Lower leg skin (tissue), 4 donors: ENCODE data around the gene ZHX3. TPM values are rescaled to one million over a fixed set of nuclear protein-coding genes. Genes with fewer than 3 reads are reported as not detected.

ENCODE experiments used
- DNase-seq, 2 donors: peaks; one replicate each; pipeline ENCODE4 v3.0.0-alpha.2; 2019; ENCODE audit warnings: low spot score in 2 of 2
- H3K4me3 ChIP-seq: fragments of 200-600 bp; sonication (generic); 2 replicates; pipeline ENCODE4 v1.5.1; 2017; ENCODE audit warnings: mild to moderate bottlenecking, low read depth; ENCODE audit not compliant: poor library complexity, severe bottlenecking
- POLR2A ChIP-seq, 2 donors: fragments of 450-650 bp; IDR thresholded peaks; one replicate each; pipeline ENCODE4 v1.6.1; 2016 to 2017; ENCODE audit warnings: antibody characterized with exemption in 2 of 2, mild to moderate bottlenecking in 1 of 2, moderate library complexity in 1 of 2
- WGBS, 2 donors: methylation state at CpG; one replicate each; pipeline ENCODE4 v1.1.5; 2018; 5-methylcytosine and 5-hydroxymethylcytosine counted together
- intact Hi-C: fragments of 100-400 bp; cut with DNase I; formaldehyde crosslinking; loops from one replicate; pipeline ENCODE4 v1.15.0; 2023; ENCODE audit warnings: low total_unique reads
- total RNA-seq, 4 donors: library from RNA; depleted of rRNA; stranded (reverse); fragments of >200 nt; gene quantifications; one replicate each; pipeline ENCODE4 v1.1.0, GENCODE V29; 2016
- TF ChIP-seq, protein P1 (sequence below), 3 donors: fragments of 450-650 bp; IDR thresholded peaks; one replicate each; pipeline ENCODE4 v1.5.1; 2016; ENCODE audit warnings: antibody characterized with exemption in 3 of 3, mild to moderate bottlenecking in 3 of 3, moderate library complexity in 2 of 3

ZHX3 gene
- total RNA-seq, 4 donors from 2014 or later, result 19.3 to 33.1 (median 25.5) TPM

DNA sequence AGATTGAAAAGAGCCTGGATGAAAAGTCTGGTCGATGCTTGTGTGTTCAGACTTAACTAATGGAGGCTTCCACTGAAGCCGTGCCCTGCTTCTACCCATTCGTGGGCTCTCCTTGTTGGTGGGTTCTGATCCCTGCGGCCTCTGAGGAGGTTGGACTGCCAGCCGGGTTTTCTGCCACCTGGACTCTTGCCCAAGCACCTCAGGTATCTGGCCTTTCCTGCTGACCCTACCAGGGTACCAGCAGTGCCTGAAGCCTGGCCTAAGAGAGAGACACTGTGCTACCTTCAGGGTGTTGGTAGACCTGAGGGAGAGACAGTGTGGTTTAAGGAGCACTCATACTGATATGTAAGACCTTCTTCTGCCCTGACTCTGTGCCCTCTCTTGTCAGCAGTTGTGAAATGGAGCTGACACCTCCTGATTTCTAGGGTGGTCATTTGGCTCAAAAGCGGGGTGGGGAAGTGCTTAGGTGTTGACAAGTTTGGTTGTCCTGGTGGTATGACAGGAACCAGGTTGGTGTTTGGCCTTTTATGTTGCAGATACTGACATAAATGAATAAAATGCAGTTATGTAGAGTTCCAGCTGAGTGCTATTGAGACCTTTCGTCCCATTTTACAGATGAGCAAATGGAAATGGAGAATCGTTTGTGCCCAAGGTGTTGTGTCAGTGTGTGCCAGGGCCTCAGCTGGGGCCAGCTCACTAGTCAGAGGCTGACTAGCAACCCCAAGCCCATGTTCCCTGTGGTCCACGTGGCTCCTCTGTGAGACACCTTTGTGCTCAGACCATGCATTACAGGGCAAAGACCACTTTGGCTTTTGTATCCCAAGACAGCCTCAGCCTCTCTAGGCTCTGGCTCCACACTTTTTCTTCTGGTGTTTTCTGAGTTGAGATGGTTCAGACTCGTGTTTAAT is 177.1 kb downstream of the ZHX3 start:
- no peak for DNase-seq
- 61 to 67% methylated on average over 10 of the region's 10 CpGs for WGBS, 2 donors
- TF ChIP-seq POLR2A (IDR thresholded peaks at IDR 0.05), result no peak
- TF ChIP-seq, protein P1, sequence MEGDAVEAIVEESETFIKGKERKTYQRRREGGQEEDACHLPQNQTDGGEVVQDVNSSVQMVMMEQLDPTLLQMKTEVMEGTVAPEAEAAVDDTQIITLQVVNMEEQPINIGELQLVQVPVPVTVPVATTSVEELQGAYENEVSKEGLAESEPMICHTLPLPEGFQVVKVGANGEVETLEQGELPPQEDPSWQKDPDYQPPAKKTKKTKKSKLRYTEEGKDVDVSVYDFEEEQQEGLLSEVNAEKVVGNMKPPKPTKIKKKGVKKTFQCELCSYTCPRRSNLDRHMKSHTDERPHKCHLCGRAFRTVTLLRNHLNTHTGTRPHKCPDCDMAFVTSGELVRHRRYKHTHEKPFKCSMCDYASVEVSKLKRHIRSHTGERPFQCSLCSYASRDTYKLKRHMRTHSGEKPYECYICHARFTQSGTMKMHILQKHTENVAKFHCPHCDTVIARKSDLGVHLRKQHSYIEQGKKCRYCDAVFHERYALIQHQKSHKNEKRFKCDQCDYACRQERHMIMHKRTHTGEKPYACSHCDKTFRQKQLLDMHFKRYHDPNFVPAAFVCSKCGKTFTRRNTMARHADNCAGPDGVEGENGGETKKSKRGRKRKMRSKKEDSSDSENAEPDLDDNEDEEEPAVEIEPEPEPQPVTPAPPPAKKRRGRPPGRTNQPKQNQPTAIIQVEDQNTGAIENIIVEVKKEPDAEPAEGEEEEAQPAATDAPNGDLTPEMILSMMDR (IDR thresholded peaks at IDR 0.05), result no peak
- intact Hi-C loops, result no loop called here
- H3K4me3 ChIP-seq, result no peak overlapping the region

DNA sequence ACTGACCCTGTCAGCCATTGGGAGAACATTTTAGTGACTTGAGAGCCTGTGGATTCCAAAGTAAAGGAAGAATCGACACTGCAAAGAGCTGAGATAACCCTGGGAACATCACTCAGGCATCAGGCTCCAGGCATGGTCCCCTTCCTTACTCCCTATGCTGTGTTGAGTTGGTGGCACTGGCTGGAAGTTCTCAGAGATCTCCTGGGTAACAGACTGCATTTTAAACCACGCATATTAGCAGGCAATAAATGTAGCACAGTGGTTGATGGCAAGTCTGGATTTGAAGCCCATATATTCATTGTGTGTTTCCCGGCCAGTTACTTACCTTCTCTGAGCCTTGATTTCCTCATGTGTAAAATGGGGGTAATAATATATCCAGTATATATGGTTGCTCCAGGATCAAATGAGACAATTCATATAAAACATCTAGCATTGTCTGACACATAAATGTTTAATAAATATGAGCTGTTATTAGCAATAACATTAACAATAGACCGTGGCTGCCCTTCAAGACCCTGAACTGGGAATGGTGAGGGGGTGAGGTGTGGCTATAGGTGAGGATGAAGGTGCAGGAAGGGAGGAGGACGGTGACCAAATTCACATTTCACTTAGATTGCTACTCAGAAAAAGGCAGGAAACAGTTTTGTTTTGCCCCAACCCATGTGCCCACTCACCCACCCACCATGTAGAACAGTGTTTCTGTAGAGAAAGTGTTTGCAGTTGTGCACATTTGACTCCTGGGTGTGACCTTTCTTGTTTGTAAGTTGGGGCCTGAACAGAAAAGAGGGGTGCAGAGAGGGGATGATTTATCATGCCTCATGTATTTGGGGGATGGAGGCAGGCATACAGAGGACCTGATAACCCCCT is 178.1 kb downstream of the ZHX3 start:
- intact Hi-C loops, result no loop called here
- WGBS, 2 donors, result 48 to 55% methylated on average over 5 of the region's 5 CpGs
- no peak for TF ChIP-seq POLR2A (IDR thresholded peaks at IDR 0.05)
- TF ChIP-seq, protein P1 (IDR thresholded peaks at IDR 0.05), result no peak
- no peak overlapping the region for H3K4me3 ChIP-seq
- no peak for DNase-seq

DNA sequence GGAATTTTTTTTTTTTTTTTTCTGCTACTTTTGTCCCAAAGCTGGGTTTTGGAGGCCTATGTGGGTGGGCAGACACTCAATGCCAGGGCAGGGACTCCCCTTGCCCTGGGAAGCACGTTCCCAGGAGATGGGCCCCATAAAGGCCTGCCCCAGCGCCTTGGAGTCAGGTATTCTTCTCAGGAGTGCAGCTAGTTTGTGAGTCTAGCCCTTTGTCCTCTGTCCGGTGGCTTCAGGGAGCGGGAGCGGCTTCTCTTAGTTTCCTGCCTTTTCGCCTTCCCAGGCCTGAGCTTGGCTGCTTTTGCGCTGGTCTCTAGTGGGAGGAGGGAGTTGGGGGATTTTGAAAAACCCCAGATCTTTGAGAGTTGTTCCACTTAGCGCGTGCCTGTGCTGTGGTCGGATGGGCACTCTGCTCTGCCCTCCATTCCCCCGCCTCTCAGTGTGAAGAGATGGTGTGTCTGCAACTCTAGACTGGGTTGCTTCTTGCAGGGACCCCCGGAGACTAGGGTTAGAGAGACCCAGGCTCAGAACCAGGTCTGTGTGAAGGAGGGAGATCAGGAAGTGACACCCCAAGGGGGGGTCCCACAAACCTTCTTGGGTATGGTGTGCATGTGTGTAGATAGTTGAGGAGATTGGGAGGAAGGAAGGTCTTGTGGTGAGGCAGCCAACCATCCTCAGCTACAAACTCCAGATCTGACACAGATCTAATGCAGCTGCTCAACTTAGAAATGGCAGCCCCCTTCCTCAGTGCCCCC is 178.9 kb downstream of the ZHX3 start:
- H3K4me3 ChIP-seq, result peak overlapping the region; percentile 80
- DNase-seq, result no peak
- intact Hi-C loops, result no loop called here
- TF ChIP-seq, protein P1 (IDR thresholded peaks at IDR 0.05), result no peak
- no peak for TF ChIP-seq POLR2A (IDR thresholded peaks at IDR 0.05)
- WGBS, 2 donors, result 23 to 38% methylated on average over 12 of the region's 12 CpGs

DNA sequence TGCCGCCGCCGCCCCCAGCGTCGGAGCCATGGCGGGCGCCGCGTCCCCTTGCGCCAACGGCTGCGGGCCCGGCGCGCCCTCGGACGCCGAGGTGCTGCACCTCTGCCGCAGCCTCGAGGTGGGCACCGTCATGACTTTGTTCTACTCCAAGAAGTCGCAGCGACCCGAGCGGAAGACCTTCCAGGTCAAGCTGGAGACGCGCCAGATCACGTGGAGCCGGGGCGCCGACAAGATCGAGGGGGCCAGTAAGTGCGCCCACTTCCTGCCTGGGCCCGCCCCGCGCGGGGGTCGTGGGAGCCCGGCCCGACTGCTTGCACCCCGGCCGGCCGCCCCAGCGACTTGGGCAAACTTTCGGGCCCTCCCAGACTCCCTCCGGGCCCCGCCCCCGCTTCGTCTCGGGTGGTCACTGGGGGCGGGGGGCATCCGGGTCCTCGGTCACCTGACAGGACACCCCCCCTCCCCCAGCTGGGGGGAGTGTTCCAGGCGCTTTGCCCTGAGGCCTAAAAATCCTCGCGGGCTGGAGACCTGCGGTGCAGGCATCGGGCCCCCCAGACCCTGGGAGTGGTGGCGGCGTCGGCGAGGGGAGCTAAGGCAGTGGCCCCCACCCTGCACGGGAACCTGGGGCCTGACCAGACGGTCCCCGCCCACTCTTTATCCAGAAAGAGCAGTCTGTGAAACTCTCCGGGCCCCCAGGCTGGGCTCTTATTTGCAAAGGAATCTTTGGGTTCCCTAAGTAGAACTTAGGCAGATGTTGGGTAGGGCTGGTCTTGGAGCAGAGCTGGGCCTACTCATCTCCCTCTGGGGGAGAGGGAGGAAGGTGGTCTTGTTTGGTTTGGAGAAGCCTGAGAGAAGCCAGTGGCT is 179.7 kb downstream of the ZHX3 start:
- DNase-seq, result peak; percentile 61 to 94
- intact Hi-C loops, result no loop called here
- 0 to 3% methylated on average over 6 to 25 of the region's 66 CpGs for WGBS, 2 donors
- TF ChIP-seq, protein P1 (IDR thresholded peaks at IDR 0.05), result no peak
- TF ChIP-seq POLR2A (IDR thresholded peaks at IDR 0.05), result no peak
- H3K4me3 ChIP-seq, result peak overlapping the region; percentile 80
